NCI-H510A treated with DMSO at 0.1 percent for 48 hours (cell line): ENCODE data around the gene KCNK15.

Experiments used
- DNase-seq: peaks from one replicate; lab custom pipeline; 2025; lab: John Stamatoyannopoulos, UW

Gene KCNK15

GRCh38 chr20:44790638-44791393 lies 45.2 kb downstream of the KCNK15 start:
- no peak for DNase-seq

DNA sequence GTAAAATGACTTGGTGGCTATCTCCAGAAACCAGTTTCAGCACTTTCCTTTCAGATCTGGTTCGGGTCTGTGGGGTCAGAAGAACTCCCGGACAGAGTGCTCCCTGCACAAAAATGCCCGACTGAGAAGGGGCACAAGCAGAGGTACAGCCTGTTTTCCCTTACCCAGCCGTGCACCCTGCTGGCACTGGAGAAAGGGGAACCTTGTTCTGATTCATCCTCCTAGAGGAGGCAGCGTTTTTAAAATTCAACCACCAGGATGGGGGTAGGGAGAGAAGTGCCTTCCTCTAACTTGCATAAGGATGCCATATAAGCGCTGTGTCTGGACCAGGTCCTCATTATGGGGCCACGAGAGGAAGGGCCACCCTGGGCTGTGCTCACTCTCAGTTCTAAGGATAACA lies 47.1 kb downstream of the KCNK15 start:
- DNase-seq: no peak

DNA sequence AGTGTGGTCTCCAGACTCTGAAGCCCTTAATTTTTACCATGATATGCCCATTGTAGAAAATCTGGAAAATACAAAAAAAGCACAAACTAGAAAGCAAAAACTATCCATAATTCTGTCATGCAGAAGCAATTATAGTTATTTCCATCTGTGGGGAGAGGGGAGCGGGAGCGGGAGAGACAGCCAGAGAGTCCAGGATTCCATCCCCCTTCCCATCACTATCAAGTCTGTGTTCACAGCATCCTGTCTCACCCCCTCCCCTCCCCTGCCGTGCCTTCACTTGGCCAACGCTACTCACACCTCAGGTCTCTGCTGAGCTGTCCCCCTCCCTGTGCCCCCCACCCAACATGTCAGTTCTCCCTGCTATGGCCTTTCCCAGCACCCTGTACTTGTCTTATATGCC lies 50.2 kb downstream of the KCNK15 start:
- DNase-seq: no peak

DNA sequence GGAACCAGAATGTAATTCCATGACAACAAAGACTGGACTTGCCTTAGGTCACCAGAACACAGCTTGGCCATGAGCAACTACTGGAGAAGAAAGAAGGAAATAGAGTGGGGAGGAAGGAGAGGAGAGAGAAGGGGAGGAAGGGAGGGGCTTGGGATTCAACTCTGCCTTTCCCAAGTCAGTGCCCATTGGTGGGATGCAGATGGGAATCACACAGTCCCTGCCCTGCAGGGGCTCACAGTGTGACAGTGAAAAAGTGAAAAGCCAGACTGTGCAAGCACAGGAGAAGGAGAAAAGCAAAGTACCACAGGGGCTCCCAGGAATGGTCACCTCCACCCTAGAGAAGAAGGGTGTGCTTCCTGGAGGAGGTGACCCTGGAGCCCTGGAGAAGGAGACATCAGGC lies 50.6 kb downstream of the KCNK15 start:
- no peak for DNase-seq

DNA sequence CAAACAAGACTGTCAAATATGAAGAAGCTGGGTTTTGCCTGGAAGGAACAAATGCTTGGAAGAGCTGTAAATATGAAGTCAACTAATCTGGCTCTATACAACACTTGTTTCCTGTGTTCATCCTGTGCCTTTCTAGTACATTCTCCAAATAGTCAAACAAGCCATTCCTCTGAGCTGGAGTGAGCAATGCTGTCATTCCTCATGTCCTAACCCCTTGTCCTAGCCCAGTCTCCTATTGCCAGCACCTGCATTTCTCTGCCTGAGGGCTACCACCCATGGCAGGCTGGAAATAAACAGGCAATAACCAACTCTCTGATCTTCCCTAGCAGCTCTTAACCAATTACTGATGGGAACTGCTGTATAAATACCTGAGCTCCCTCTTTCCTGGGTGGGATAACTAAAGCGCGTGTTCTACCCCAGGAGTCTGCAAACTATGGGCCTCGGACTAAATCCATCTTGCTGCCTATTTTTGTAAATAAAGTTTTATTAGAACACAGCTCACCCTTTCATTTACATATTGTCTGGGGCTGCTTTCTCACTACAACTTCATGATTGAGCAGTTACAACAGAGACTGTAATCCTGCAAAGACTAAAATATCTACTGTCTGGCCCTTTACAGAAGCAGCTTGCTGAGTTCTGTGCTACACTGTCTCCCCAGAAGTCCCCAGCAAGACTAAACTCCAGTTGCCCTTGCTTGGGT lies 51.2 kb downstream of the KCNK15 start:
- no peak for DNase-seq

DNA sequence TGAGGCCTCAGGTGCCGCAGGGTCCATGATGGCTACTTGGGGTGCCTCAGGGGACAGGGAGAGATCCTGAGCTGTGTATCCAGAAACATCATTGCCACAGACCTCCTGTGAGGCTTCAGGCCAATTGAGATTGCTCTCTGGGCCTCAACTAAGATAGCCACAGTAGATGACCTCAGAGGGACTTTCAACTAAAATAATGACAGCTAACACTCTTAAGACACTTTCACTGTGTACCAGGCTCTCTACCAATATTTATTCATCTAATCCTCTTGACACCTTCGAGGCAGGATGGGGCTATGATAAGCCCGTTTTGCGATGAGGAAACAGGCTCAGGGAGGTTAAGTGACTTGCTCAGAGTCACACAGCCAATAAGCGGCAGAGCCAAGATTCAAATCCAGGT lies 54.0 kb downstream of the KCNK15 start:
- DNase-seq: no peak

DNA sequence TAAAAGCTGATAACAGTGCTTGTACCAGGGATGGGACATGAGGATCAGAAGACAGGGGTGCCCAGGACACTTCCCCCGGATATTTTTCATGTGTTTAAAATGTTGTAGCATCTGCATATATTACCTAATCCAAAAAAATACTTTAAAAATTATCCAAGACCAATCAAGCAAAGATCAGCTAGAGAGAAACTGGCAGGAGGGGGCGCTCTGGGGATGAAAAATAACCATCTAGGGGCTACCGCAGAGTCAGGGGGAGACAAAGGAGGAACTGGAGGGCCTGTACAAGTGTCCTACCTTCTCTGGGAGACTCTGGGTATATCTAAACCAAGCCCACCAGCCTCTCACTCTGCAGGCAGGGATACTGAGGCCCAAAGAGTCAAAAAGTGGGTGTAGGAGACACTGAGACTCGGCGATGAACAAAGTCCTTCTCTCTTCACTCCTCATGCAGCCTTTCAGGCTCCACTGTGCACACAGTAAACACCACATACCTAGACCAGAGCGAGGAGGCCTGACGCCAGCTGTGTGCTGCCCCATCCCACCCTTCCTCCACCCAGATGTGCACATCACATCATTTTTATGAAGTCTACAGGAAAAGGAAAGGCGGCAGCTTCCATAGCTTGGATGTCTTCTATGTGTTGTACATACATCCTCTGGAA lies 54.9 kb downstream of the KCNK15 start:
- DNase-seq: no peak
